ENCODE results near the gene LRRC8D. TPM values are rescaled to one million over a fixed set of nuclear protein-coding genes. Genes with fewer than 3 reads are reported as not detected.

The LRRC8D gene
- polyA plus RNA-seq, 3 donors, result 28.0 to 43.8 (median 42.9) TPM

- peak overlapping the region in 1 of 7 donors; percentile 65 for H3K27ac Mint-ChIP-seq
- Histone ChIP-seq H3K9me3 (replicated peaks in 1 of 2; ENCODE audit: control insufficient read depth in 1 of 2, insufficient read depth in 1 of 2, low read length in 2 of 2) (no peaks in the 10 kb centered on the region), H3K27ac (ENCODE audit: low read depth in 1 of 2, low read length in 2 of 2) (no peak overlapping the region), H3K79me2 (ENCODE audit: insufficient read depth, low read length) (no peaks in the 10 kb centered on the region), H3K27me3 (ENCODE audit: control insufficient read depth in 2 of 2, insufficient read depth in 2 of 2, low read length in 2 of 2) (no peaks in the 10 kb centered on the region), H3K4me1 (ENCODE audit: control insufficient read depth in 1 of 2, insufficient read depth in 2 of 2, low read length in 2 of 2) (no peaks in the 10 kb centered on the region), H3K4me3 (replicated peaks in 1 of 3; ENCODE audit: low read depth in 2 of 3, low read length in 3 of 3) (no peak overlapping the region), H2AFZ (ENCODE audit: insufficient read depth, low read depth, low read length, poor library complexity, severe bottlenecking) (no peak overlapping the region), H3K4me2 (replicated peaks; ENCODE audit: extremely low read depth, low read length, poor library complexity, severe bottlenecking) (no peak overlapping the region), H3K9ac (ENCODE audit: insufficient read depth, low read length, poor library complexity, severe bottlenecking) (no peak overlapping the region), H4K20me1 (ENCODE audit: insufficient read depth, low read length) (no peaks in the 10 kb centered on the region), H3K36me3 (replicated peaks in 1 of 2; ENCODE audit: control insufficient read depth in 1 of 2, insufficient read depth in 2 of 2, low read length in 2 of 2) (no peaks in the 10 kb centered on the region)
- peaks cover 0 to 7% (median 2%) of the 10 kb centered on the region in 3 donors for H3K27me3 Mint-ChIP-seq (ENCODE audit: low read depth in 3 of 3)
- WGBS (ENCODE audit: insufficient coverage), result 70% methylated on average over 2 of the region's 7 CpGs
- DNase-seq, result no peak
- no peak overlapping the region for H3K4me3 Mint-ChIP-seq
- TF ChIP-seq, protein P1, sequence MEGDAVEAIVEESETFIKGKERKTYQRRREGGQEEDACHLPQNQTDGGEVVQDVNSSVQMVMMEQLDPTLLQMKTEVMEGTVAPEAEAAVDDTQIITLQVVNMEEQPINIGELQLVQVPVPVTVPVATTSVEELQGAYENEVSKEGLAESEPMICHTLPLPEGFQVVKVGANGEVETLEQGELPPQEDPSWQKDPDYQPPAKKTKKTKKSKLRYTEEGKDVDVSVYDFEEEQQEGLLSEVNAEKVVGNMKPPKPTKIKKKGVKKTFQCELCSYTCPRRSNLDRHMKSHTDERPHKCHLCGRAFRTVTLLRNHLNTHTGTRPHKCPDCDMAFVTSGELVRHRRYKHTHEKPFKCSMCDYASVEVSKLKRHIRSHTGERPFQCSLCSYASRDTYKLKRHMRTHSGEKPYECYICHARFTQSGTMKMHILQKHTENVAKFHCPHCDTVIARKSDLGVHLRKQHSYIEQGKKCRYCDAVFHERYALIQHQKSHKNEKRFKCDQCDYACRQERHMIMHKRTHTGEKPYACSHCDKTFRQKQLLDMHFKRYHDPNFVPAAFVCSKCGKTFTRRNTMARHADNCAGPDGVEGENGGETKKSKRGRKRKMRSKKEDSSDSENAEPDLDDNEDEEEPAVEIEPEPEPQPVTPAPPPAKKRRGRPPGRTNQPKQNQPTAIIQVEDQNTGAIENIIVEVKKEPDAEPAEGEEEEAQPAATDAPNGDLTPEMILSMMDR (IDR thresholded peaks at IDR 0.05), result no peak
- H3K36me3 Mint-ChIP-seq, result no peaks in the 10 kb centered on the region
- no peaks in the 10 kb centered on the region for H3K9me3 Mint-ChIP-seq
- H3K4me1 Mint-ChIP-seq, result no peaks in the 10 kb centered on the region
- intact Hi-C loops (cut with micrococcal nuclease), result no loop called here
Observed at GRCh38 chr1:89786628-89787214, 34.1 kb upstream of the LRRC8D start.

GRCh38 chr1:89790592-89790991 lies 30.2 kb upstream of the LRRC8D start:
- intact Hi-C loops (cut with micrococcal nuclease), result no loop called here
- H3K4me2 ChIP-seq (replicated peaks; ENCODE audit: extremely low read depth, low read length, poor library complexity, severe bottlenecking), result no peak overlapping the region
- DNase-seq, result no peak
- H3K9me3 Mint-ChIP-seq, result peaks cover 0 to 2% (median 0%) of the 10 kb centered on the region in 7 donors
- no peaks in the 10 kb centered on the region for H3K36me3 Mint-ChIP-seq
- no peaks in the 10 kb centered on the region for H4K20me1 ChIP-seq (ENCODE audit: insufficient read depth, low read length)
- no peak overlapping the region for H2AFZ ChIP-seq (ENCODE audit: insufficient read depth, low read depth, low read length, poor library complexity, severe bottlenecking)
- TF ChIP-seq, protein P1 (IDR thresholded peaks at IDR 0.05), result no peak
- no peak overlapping the region for H3K4me3 ChIP-seq (replicated peaks in 1 of 3; ENCODE audit: low read depth in 2 of 3, low read length in 3 of 3)
- H3K36me3 ChIP-seq (replicated peaks in 1 of 2; ENCODE audit: control insufficient read depth in 1 of 2, insufficient read depth in 2 of 2, low read length in 2 of 2), result no peaks in the 10 kb centered on the region
- H3K27ac Mint-ChIP-seq, result no peak overlapping the region
- H3K27me3 Mint-ChIP-seq (ENCODE audit: low read depth in 3 of 3), result peaks cover 0 to 2% (median 0%) of the 10 kb centered on the region in 3 donors
- H3K4me1 Mint-ChIP-seq, result no peaks in the 10 kb centered on the region
- H3K27me3 ChIP-seq (ENCODE audit: control insufficient read depth in 2 of 2, insufficient read depth in 2 of 2, low read length in 2 of 2), result no peaks in the 10 kb centered on the region
- no CpG with 5 or more reads among the region's 2 CpGs for WGBS (ENCODE audit: insufficient coverage)
- H3K4me3 Mint-ChIP-seq, result no peak overlapping the region
- no peaks in the 10 kb centered on the region for H3K9me3 ChIP-seq (replicated peaks in 1 of 2; ENCODE audit: control insufficient read depth in 1 of 2, insufficient read depth in 1 of 2, low read length in 2 of 2)
- H3K27ac ChIP-seq (ENCODE audit: low read depth in 1 of 2, low read length in 2 of 2), result no peak overlapping the region
- no peak overlapping the region for H3K9ac ChIP-seq (ENCODE audit: insufficient read depth, low read length, poor library complexity, severe bottlenecking)
- H3K79me2 ChIP-seq (ENCODE audit: insufficient read depth, low read length), result no peaks in the 10 kb centered on the region
- H3K4me1 ChIP-seq (ENCODE audit: control insufficient read depth in 1 of 2, insufficient read depth in 2 of 2, low read length in 2 of 2), result no peaks in the 10 kb centered on the region
